Heart left ventricle (tissue), 13 donors: Measurements from ENCODE around the gene FAM124A.

Experiments used
- CTCF ChIP-seq, 12 donors: fragments of 200-600 bp; sonication (generic) in 4 of 12; IDR thresholded peaks; one replicate each; pipeline versions ENCODE4 v1.5.0 to v1.8.0; 2018 to 2022; ENCODE audit warnings: antibody characterized with exemption in 12 of 12, mild to moderate bottlenecking in 5 of 12
- POLR2A ChIP-seq, 2 donors: fragments of 450-650 bp; IDR thresholded peaks; one replicate each; pipeline ENCODE4 v1.6.1; 2017; ENCODE audit warnings: antibody characterized with exemption in 2 of 2, mild to moderate bottlenecking in 2 of 2, moderate library complexity in 2 of 2
- donor health status: ischemic (EF 13 %, LVEDD 7.1; RV severe dilation, severe dysfunction).
- donor health status: DM: no; HTN: yes; CAD: no.
- donor health status: DM: no; HTN: no; CAD: no.
- donor health status: ischemic (EF 25% LVEDD 6.9; RV normal size, moderate dysfunction).
- donor health status: ischemic (EF 25% LVEDD 5.7; RV mildly dilated, moderate dysfunction).
- donor health status: ischemic (EF 35%, LVEDD 5.7; RV mildly dilated, moderate dysfunction).
- donor health status: nonischemic (EF 11% LVEDD 7.7; RV severe dilation, severe dysfunction).
- donor health status: DM: yes; HTN: yes; CAD: no.
- donor health status: PGD.
- donor health status: ischemic (EF 29% LVEDD 5.4; RV normal size, mild dysfunction).
- donor health status: nonischemic (EF 23%, LVEDD 6.1; RV moderate dilation, normal function).

DNA sequence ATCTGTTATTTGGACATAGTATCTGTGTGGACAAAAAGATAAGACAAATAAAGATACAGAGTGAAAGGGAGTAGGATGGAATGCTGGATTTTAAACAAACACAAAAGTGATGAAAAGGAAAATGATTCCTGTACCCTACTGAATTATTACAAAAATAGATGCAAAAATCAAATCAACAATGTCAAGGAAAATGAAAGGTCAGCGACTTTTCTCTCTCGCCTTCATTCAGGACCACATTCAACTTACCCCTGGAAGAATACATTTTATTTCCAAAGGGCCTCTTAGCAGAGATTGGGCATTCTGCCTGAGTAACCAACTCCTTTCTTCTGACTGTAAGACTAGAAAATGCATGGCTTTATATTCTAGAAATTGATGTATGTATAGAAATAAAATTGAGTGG is 28.8 kb upstream of the FAM124A start:
- no peak for TF ChIP-seq CTCF (IDR thresholded peaks at IDR 0.05)
- no peak for TF ChIP-seq POLR2A (IDR thresholded peaks at IDR 0.05)
